ENCODE measurements around the gene SNRPF.

The SNRPF gene

GRCh38 chr12:95829395-95829794, 29.4 kb upstream of the SNRPF start:
- no peaks in the 10 kb centered on the region for H3K9me3 Mint-ChIP-seq
- H3K4me3 Mint-ChIP-seq: no peak overlapping the region
- no peak overlapping the region for H3K27ac Mint-ChIP-seq
- no peaks in the 10 kb centered on the region for H3K36me3 Mint-ChIP-seq (ENCODE audit: low read depth)
- TF ChIP-seq, protein P1, sequence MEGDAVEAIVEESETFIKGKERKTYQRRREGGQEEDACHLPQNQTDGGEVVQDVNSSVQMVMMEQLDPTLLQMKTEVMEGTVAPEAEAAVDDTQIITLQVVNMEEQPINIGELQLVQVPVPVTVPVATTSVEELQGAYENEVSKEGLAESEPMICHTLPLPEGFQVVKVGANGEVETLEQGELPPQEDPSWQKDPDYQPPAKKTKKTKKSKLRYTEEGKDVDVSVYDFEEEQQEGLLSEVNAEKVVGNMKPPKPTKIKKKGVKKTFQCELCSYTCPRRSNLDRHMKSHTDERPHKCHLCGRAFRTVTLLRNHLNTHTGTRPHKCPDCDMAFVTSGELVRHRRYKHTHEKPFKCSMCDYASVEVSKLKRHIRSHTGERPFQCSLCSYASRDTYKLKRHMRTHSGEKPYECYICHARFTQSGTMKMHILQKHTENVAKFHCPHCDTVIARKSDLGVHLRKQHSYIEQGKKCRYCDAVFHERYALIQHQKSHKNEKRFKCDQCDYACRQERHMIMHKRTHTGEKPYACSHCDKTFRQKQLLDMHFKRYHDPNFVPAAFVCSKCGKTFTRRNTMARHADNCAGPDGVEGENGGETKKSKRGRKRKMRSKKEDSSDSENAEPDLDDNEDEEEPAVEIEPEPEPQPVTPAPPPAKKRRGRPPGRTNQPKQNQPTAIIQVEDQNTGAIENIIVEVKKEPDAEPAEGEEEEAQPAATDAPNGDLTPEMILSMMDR (IDR thresholded peaks at IDR 0.05; ENCODE audit: unreplicated experiment in 3 of 3): no peak
- H3K4me1 Mint-ChIP-seq: no peaks in the 10 kb centered on the region
- H3K27me3 Mint-ChIP-seq (ENCODE audit: low read depth): no peaks in the 10 kb centered on the region

DNA sequence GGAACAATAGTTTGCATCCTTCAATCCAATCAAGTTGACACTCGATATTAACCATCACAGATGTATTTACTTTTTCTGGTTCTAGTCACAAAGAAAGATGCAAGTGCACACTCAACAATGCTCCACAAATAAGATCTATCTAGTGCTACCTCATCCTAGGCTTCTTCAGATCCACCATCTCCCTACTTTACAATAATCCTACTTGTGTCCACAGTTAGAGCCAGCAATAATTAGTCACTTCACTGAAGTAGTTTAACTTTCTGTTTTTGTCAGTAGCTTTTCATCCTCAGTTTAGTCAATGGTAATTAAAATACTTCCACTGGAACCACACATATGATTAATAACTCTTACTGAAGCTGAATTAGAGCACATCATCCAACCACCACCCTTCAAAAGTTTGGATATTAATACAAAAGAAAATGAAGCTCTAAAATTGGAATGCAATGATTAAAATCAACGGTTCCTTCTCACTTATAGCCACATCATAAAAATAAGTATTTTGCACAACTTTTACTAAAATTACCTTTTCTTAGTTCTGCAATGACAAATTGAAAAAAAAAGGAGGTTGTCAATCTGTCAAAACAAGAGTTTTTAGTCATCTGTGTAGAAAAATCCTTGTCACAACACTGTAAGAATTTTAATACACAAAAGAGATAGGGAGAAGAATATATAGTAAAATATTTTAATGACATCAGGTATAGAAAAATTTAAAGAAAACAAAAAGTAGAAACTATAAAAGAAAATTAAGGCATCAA, 28.2 kb upstream of the SNRPF start:
- Mint-ChIP-seq H3K27me3 (ENCODE audit: low read depth) (peaks cover 3% of the 10 kb centered on the region), H3K36me3 (ENCODE audit: low read depth) (no peaks in the 10 kb centered on the region), H3K9me3 (no peaks in the 10 kb centered on the region), H3K4me1 (no peaks in the 10 kb centered on the region), H3K4me3 (no peak overlapping the region), H3K27ac (no peak overlapping the region)
- TF ChIP-seq, protein P1 (IDR thresholded peaks at IDR 0.05; ENCODE audit: unreplicated experiment in 3 of 3): no peak

DNA sequence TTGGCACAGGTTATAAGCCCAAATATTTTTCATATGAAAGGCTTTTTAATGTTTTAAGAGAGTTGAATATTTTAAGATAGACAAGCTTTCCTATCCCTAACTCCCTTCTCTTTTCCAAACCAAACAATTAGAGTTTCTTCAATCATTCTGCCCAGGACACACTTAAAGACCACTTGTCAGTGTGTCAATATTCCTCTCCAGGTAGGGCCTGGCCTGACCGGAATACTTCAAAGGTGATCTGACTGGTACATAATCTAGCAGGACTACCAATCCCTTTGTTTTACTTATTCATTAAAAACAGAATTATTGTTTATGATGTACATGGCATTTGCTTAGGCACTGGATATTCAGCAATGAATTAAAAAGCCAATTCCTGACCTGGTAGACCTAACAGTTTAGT, 24.2 kb upstream of the SNRPF start:
- Mint-ChIP-seq H3K9me3 (no peaks in the 10 kb centered on the region), H3K27me3 (ENCODE audit: low read depth) (peaks cover 11% of the 10 kb centered on the region), H3K36me3 (ENCODE audit: low read depth) (no peaks in the 10 kb centered on the region), H3K4me1 (peaks cover 14% of the 10 kb centered on the region), H3K27ac (no peak overlapping the region), H3K4me3 (no peak overlapping the region)
- TF ChIP-seq, protein P1 (IDR thresholded peaks at IDR 0.05; ENCODE audit: unreplicated experiment in 3 of 3): no peak

DNA sequence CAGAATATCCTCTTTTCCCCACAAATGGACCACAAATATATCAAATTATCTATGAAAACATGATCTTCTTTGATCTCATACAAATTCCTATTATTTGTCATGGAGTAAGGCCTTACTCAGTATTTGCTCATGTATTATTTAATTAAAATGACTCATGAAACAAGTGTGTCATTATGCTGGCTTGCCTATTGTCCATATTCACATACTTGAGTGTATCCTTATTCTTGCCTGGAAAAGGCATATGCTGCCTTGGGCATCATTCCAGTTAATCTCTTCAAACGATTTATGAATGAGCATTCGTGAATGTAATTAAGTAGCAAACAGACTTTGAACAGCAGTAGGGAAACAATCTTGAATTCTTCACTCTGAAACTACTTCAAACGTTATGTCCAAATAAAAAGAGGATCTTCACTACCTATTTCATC, 22.6 kb upstream of the SNRPF start:
- H3K36me3 Mint-ChIP-seq (ENCODE audit: low read depth): no peaks in the 10 kb centered on the region
- no peak overlapping the region for H3K4me3 Mint-ChIP-seq
- H3K4me1 Mint-ChIP-seq: peaks cover 14% of the 10 kb centered on the region
- H3K9me3 Mint-ChIP-seq: no peaks in the 10 kb centered on the region
- H3K27me3 Mint-ChIP-seq (ENCODE audit: low read depth): peaks cover 11% of the 10 kb centered on the region
- H3K27ac Mint-ChIP-seq: no peak overlapping the region
- TF ChIP-seq, protein P1 (IDR thresholded peaks at IDR 0.05; ENCODE audit: unreplicated experiment in 3 of 3): no peak

DNA sequence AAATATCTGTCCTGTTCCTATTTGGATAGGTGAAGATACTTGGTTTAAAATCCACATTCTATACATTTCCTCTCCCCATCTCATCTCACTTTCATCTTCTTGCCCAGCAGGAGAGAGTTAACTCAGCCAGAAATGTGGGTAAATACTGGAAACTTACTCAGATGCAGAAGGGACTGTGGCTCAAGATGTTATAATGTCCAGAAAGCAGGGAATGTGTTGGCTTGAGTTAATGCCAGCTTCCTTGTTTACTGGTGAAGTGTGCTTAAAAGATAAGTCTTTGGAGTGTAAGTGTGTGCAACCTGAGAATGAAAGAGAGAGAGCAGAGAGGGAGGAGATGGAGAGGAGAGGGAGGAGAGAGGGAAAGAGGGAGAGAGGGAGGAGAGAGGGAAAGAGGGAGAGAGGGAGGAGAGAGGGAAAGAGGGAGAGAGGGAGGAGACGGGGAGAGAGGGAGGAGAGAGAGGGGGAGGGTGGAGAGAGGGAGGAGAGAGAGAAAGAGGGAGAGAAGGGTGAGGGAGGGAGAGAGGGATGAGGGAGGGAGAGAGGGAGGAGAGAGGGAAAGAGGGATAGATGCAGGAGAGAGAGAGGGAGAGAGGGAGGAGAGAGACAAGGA, 22.0 kb upstream of the SNRPF start:
- H3K4me1 Mint-ChIP-seq: peaks cover 14% of the 10 kb centered on the region
- TF ChIP-seq, protein P1 (IDR thresholded peaks at IDR 0.05; ENCODE audit: unreplicated experiment in 3 of 3): no peak
- H3K27me3 Mint-ChIP-seq (ENCODE audit: low read depth): peaks cover 11% of the 10 kb centered on the region
- no peaks in the 10 kb centered on the region for H3K36me3 Mint-ChIP-seq (ENCODE audit: low read depth)
- H3K9me3 Mint-ChIP-seq: no peaks in the 10 kb centered on the region
- H3K27ac Mint-ChIP-seq: no peak overlapping the region
- H3K4me3 Mint-ChIP-seq: no peak overlapping the region

Measured in nephron (organoid).